HepG2 (cell line): ENCODE measurements around the gene FANCE. TPM values are rescaled to one million over a fixed set of nuclear protein-coding genes. Genes with fewer than 3 reads are reported as not detected.

Source experiments
- ATAC-seq: fragments of 200-7000 bp; cut with Tn5 transposase; 3 replicates; pipeline ENCODE4 v1.9.1; 2020; ENCODE audit warnings: mild to moderate bottlenecking, moderate library complexity
- BruUV-seq: library from RNA; stranded (reverse); fragments of 400-500 nt; replicated peaks from 2 replicates; lab custom pipeline; 2021; lab: Mats Ljungman, UMichigan
- CTCF ChIA-PET: fragments of 300-600 bp; formaldehyde crosslinking; extraction: SDS; loops from one replicate; lab custom pipeline; 2021; ENCODE audit warnings: low total read pairs, inconsistent platforms, low intra/inter-chr PET ratio; lab: Yijun Ruan, JAX
- POLR2A ChIA-PET: fragments of 350-600 bp; sonication (Branson Sonifier 250); formaldehyde crosslinking; loops from one replicate; lab custom pipeline; 2020; ENCODE audit warnings: antibody characterized with exemption, inconsistent platforms; lab: Yijun Ruan, JAX
- DNase-seq: peaks from one replicate; pipeline ENCODE4 v3.0.0-alpha.2; 2015; ENCODE audit warnings: low spot score
- FAIRE-seq: peaks from 3 replicates; lab custom pipeline; 2011; peaks lifted over from hg19 to GRCh38; lab: Jason Lieb, UNC
- H2AFZ ChIP-seq: one replicate; pipeline ENCODE4 v1.6.1; 2011; ENCODE audit warnings: low read length, inconsistent platforms
- H3K27ac ChIP-seq: fragments of 300-600 bp; 3 replicates; pipeline ENCODE4 v1.8.0; 2011; ENCODE audit warnings: mixed run types, mild to moderate bottlenecking, mixed read lengths, low read length, inconsistent platforms; ENCODE audit not compliant: insufficient read depth; ENCODE audit errors: extremely low read length
- H3K27me3 ChIP-seq, 2 experiments: fragments of 200-600 bp in 1 of 2; 2 replicates in 1 of 2; 3 replicates in 1 of 2; pipeline versions ENCODE4 v1.6.0 to v1.8.0; 2011; ENCODE audit warnings: low read length in 2 of 2, mild to moderate bottlenecking in 2 of 2, moderate library complexity in 2 of 2, inconsistent platforms in 1 of 2; ENCODE audit not compliant: insufficient read depth in 2 of 2, control insufficient read depth in 1 of 2
- H3K36me3 ChIP-seq, 2 experiments: fragments of 200-600 bp in 1 of 2; replicated peaks in 1 of 2; 2 replicates in 1 of 2; 3 replicates in 1 of 2; pipeline versions ENCODE4 v1.5.1 to v1.8.0; 2011; ENCODE audit warnings: low read length in 2 of 2, inconsistent platforms in 1 of 2; ENCODE audit not compliant: insufficient read depth in 2 of 2, control insufficient read depth in 1 of 2
- H3K4me1 ChIP-seq: 2 replicates; pipeline ENCODE4 v1.5.1; 2012; ENCODE audit warnings: low read length, inconsistent platforms; ENCODE audit not compliant: insufficient read depth
- H3K4me2 ChIP-seq: 2 replicates; pipeline ENCODE4 v1.6.0; 2011; ENCODE audit warnings: low read depth, low read length, inconsistent platforms
- H3K4me3 ChIP-seq, 3 experiments: fragments of 200-600 bp in 1 of 3; sonication (generic), shearing (Covaris generic) in 1 of 3; replicated peaks in 1 of 3; 2 replicates each; pipeline ENCODE4 v1.5.1; 2011 to 2016; ENCODE audit warnings: low read length in 3 of 3, inconsistent platforms in 2 of 3, low read depth in 2 of 3, mild to moderate bottlenecking in 2 of 3, control low read depth in 1 of 3, mixed read lengths in 1 of 3; ENCODE audit not compliant: insufficient read depth in 1 of 3
- H3K79me2 ChIP-seq: one replicate; pipeline ENCODE4 v1.6.1; 2011; ENCODE audit warnings: low read length, inconsistent platforms; ENCODE audit not compliant: insufficient read depth
- H3K9ac ChIP-seq: 2 replicates; pipeline ENCODE4 v1.6.0; 2011; ENCODE audit warnings: mild to moderate bottlenecking, low read depth, low read length, inconsistent platforms; ENCODE audit not compliant: insufficient read depth
- H3K9me3 ChIP-seq: 2 replicates; pipeline ENCODE4 v1.5.1; 2012; ENCODE audit warnings: mild to moderate bottlenecking, low read length
- H4K20me1 ChIP-seq: 2 replicates; pipeline ENCODE4 v1.6.0; 2011; ENCODE audit warnings: inconsistent platforms, mild to moderate bottlenecking, low read length, moderate library complexity; ENCODE audit not compliant: insufficient read depth
- AGO2 ChIP-seq: fragments of 200-400 bp; formaldehyde crosslinking; optimal IDR thresholded peaks from 2 replicates; pipeline ENCODE3; 2017; ENCODE audit warnings: mild to moderate bottlenecking, low read depth, low read length, moderate library complexity
- ATF7 ChIP-seq, 2 experiments: fragments of 450-650 bp in 1 of 2; sonication (generic) in 1 of 2; formaldehyde crosslinking in 1 of 2; IDR thresholded peaks; 2 replicates each; pipeline versions ENCODE4 v1.4.0 to v1.6.1; 2016 to 2020; ENCODE audit warnings: antibody characterized with exemption in 1 of 2, mild to moderate bottlenecking in 1 of 2, missing genetic modification reagents in 1 of 2
- CAMTA2 ChIP-seq: sonication (generic); formaldehyde crosslinking; IDR thresholded peaks from 2 replicates; pipeline ENCODE4 v1.4.0; 2020; ENCODE audit warnings: mild to moderate bottlenecking, missing genetic modification reagents, borderline replicate concordance
- HDAC1 ChIP-seq: sonication (generic); formaldehyde crosslinking; IDR thresholded peaks from 2 replicates; pipeline ENCODE4 v1.5.1; 2020; ENCODE audit warnings: mild to moderate bottlenecking, missing genetic modification reagents
- KDM5B ChIP-seq: sonication (generic); formaldehyde crosslinking; IDR thresholded peaks from 2 replicates; pipeline ENCODE4 v1.4.0; 2020; ENCODE audit warnings: missing genetic modification reagents, mild to moderate bottlenecking, borderline replicate concordance
- KLF11 ChIP-seq: IDR thresholded peaks from 2 replicates; pipeline ENCODE4 v1.6.1; 2016; ENCODE audit warnings: missing compliant biosample characterization
- MAZ ChIP-seq, 2 experiments: sonication (generic) in 1 of 2; formaldehyde crosslinking in 1 of 2; IDR thresholded peaks; 2 replicates each; pipeline versions ENCODE4 v1.5.0 to v1.6.1; 2012 to 2020; ENCODE audit warnings: low read depth in 2 of 2, mild to moderate bottlenecking in 2 of 2, borderline replicate concordance in 1 of 2, improper control_type of control experiment in 1 of 2, low read length in 1 of 2, missing genetic modification reagents in 1 of 2, moderate library complexity in 1 of 2
- MLLT10 ChIP-seq: sonication (generic); formaldehyde crosslinking; IDR thresholded peaks from 2 replicates; pipeline ENCODE4 v1.4.0; 2020; ENCODE audit warnings: missing genetic modification reagents
- PAWR ChIP-seq: sonication (generic); formaldehyde crosslinking; IDR thresholded peaks from 2 replicates; pipeline ENCODE4 v1.4.0; 2020; ENCODE audit warnings: missing genetic modification reagents, mild to moderate bottlenecking, borderline replicate concordance
- RAD21 ChIP-seq: fragments of 450-650 bp; formaldehyde crosslinking; IDR thresholded peaks from 2 replicates; pipeline ENCODE4 v1.5.0; 2020; ENCODE audit warnings: mild to moderate bottlenecking
- RFX1 ChIP-seq: fragments of 450-650 bp; IDR thresholded peaks from 2 replicates; pipeline ENCODE4 v1.6.1; 2017
- SOX6 ChIP-seq, 2 experiments: fragments of 450-650 bp in 1 of 2; sonication (generic) in 1 of 2; formaldehyde crosslinking in 1 of 2; IDR thresholded peaks; 2 replicates each; pipeline versions ENCODE4 v1.4.0 to v1.6.1; 2017 to 2020; ENCODE audit warnings: antibody characterized with exemption in 1 of 2, mild to moderate bottlenecking in 1 of 2, missing genetic modification reagents in 1 of 2
- ZNF10 ChIP-seq: sonication (generic); formaldehyde crosslinking; IDR thresholded peaks from 2 replicates; pipeline ENCODE4 v1.4.0; 2020; ENCODE audit warnings: mild to moderate bottlenecking, low read depth, missing genetic modification reagents, borderline replicate concordance
- ZNF138 ChIP-seq: sonication (generic); formaldehyde crosslinking; IDR thresholded peaks from 2 replicates; pipeline ENCODE4 v1.5.0; 2020; ENCODE audit warnings: mild to moderate bottlenecking, low read depth, missing genetic modification reagents
- ZNF232 ChIP-seq: sonication (generic); formaldehyde crosslinking; IDR thresholded peaks from 2 replicates; pipeline ENCODE4 v1.4.0; 2020; ENCODE audit warnings: missing genetic modification reagents, borderline replicate concordance
- ZNF44 ChIP-seq: sonication (generic); formaldehyde crosslinking; IDR thresholded peaks from 2 replicates; pipeline ENCODE4 v1.5.1; 2020; ENCODE audit warnings: mild to moderate bottlenecking, missing genetic modification reagents
- ZNF724P ChIP-seq: sonication (generic); formaldehyde crosslinking; IDR thresholded peaks from 2 replicates; pipeline ENCODE4 v1.8.0; 2022; ENCODE audit warnings: missing genetic modification reagents, borderline replicate concordance
- ZSCAN9 ChIP-seq: IDR thresholded peaks from 2 replicates; pipeline ENCODE4 v1.6.1; 2016; ENCODE audit warnings: borderline replicate concordance
- WGBS: methylation state at CpG from one replicate; pipeline ENCODE4 v1.1.6; 2017; ENCODE audit warnings: low lambda C conversion rate; 5-methylcytosine and 5-hydroxymethylcytosine counted together
- in situ Hi-C: cut with HindIII; loops from 2 replicates; pipeline ENCODE4 v1.10.0; 2017; ENCODE audit warnings: low pct_unique_long_range_greater_than_20kb; ENCODE audit not compliant: extremely low pct_ligation_motif_present
- intact Hi-C: fragments of 100-400 bp; cut with micrococcal nuclease; formaldehyde crosslinking; loops from one replicate; pipeline ENCODE4 v1.10.0; 2022; ENCODE audit not compliant: unreplicated experiment
- polyA plus RNA-seq, 8 experiments: library from polyadenylated mRNA; depleted of rRNA in 3 of 8; stranded (reverse) in 7 of 8; unstranded in 1 of 8; fragments of >200 nt; fragmentation: Illumina TruSeq in 4 of 8; extraction: Trizol in 4 of 8; gene quantifications; 2 replicates each; pipeline versions ENCODE4 v1.2.1 to v1.2.3, GENCODE V29; 2011 to 2016; ENCODE audit warnings: low read depth in 4 of 8, missing spikeins in 1 of 8, mixed read lengths in 1 of 8; ENCODE audit not compliant: insufficient read depth in 1 of 8
- total RNA-seq, 5 experiments: library from RNA; depleted of rRNA; stranded (reverse); fragments of >200 nt; fragmentation: Illumina TruSeq; extraction: Trizol; gene quantifications; 2 replicates each; pipeline ENCODE4 v1.2.3, GENCODE V29; 2016; ENCODE audit warnings: low read depth in 1 of 5

Gene FANCE
- total and polyA plus RNA-seq, 2 of the 13 experiments (the other 11 are each of a cell fraction or from before 2014, with no cell fraction given) = 7.1 to 11.2 TPM

- no peak for FAIRE-seq
- TF ChIP-seq MLLT10 (CRISPR knock-in tag) (no peak), ZNF10 (no peak), ATF7 (IDR thresholded peaks at IDR 0.05) (no peak), ATF7 (CRISPR knock-in tag; IDR thresholded peaks at IDR 0.05) (no peak), ZSCAN9 (no peak), SOX6 (IDR thresholded peaks at IDR 0.05) (no peak), SOX6 (CRISPR knock-in tag; IDR thresholded peaks at IDR 0.05) (no peak), KLF11 (no peak), MAZ (IDR thresholded peaks at IDR 0.05; ENCODE audit: borderline replicate concordance, low read depth, low read length) (no peak), MAZ (CRISPR knock-in tag; IDR thresholded peaks at IDR 0.05; ENCODE audit: low read depth) (no peak), ZNF44 (CRISPR knock-in tag) (no peak), CAMTA2 (CRISPR knock-in tag) (0 out of 2 replicates have a peak, but pooled peaks have one; percentile 30), AGO2 (peak; percentile 32), KDM5B (CRISPR knock-in tag) (0 out of 2 replicates have a peak, but pooled peaks have one; percentile 56), ZNF724P (no peak), RAD21 (CRISPR knock-in tag) (no peak), ZNF138 (no peak), RFX1 (no peak), PAWR (no peak), ZNF232 (CRISPR knock-in tag) (no peak), HDAC1 (CRISPR knock-in tag) (no peak)
- 94% methylated on average over 4 of the region's 5 CpGs for WGBS
- Histone ChIP-seq H2AFZ (no peak overlapping the region), H3K4me1 (peaks cover 49% of the 10 kb centered on the region), H3K27ac (no peak overlapping the region), H3K27me3 (no peaks in the 10 kb centered on the region), H3K4me3 (no peak overlapping the region), H3K4me2 (no peak overlapping the region), H4K20me1 (peaks cover 59% of the 10 kb centered on the region; the same call in 1 of the 2 replicates), H3K9ac (no peak overlapping the region), H3K36me3 (peaks cover 2 to 4% of the 10 kb centered on the region in 2 experiments; a peak in 3 of 5 replicates), H3K79me2 (peaks cover 55% of the 10 kb centered on the region), H3K9me3 (no peaks in the 10 kb centered on the region)
- ChIA-PET CTCF (no interaction called here), POLR2A (no interaction called here)
- intact Hi-C loops (no loop called here), in situ Hi-C loops (no loop called here)
- BruUV-seq = no TSS peak
- DNase-seq = no peak
- ATAC-seq = no peak
These were observed 39.6 kb downstream of the FANCE start for GRCh38 chr6:35491558-35492257.
